ENCODE measurements around the gene KRT25. TPM values are rescaled to one million over a fixed set of nuclear protein-coding genes. Genes with fewer than 3 reads are reported as not detected.

Gene KRT25
- polyA plus RNA-seq, 1 donor from 2014 or later = 0.19 TPM

- TF ChIP-seq REST (IDR thresholded peaks at IDR 0.05; ENCODE audit: borderline replicate concordance) (no peak), RAD21 (conservative IDR thresholded peaks at IDR 0.05) (no peak)
- no peak overlapping the region for H3K27ac ChIP-seq (ENCODE audit: low read length)
- H3K36me3 ChIP-seq (ENCODE audit: insufficient read depth, low read length) = no peaks in the 10 kb centered on the region
- no peaks in the 10 kb centered on the region for H3F3A ChIP-seq (ENCODE audit: insufficient read depth, low read length, poor library complexity, severe bottlenecking)
- no peak overlapping the region for H3K4me2 ChIP-seq (ENCODE audit: low read length)
- no peak overlapping the region for H3K9ac ChIP-seq (ENCODE audit: low read length)
- H3K27me3 ChIP-seq (ENCODE audit: insufficient read depth, low read depth, low read length) = peaks cover 11% of the 10 kb centered on the region
- H3K4me3 ChIP-seq (ENCODE audit: low read length) = no peak overlapping the region
- H3K9me2 ChIP-seq (ENCODE audit: insufficient read depth, low read length) = no peaks in the 10 kb centered on the region
- H2AFZ ChIP-seq (ENCODE audit: low read depth, low read length) = no peak overlapping the region
- H4K20me1 ChIP-seq (ENCODE audit: insufficient read depth) = no peaks in the 10 kb centered on the region
- H3K9me3 ChIP-seq (ENCODE audit: low read length) = no peaks in the 10 kb centered on the region
- no peaks in the 10 kb centered on the region for H3K79me2 ChIP-seq (replicated peaks; ENCODE audit: insufficient read depth, low read length)
These were observed 46.0 kb upstream of the KRT25 start for GRCh38 chr17:40801157-40801556.

- Histone ChIP-seq H3K27me3 (ENCODE audit: insufficient read depth, low read depth, low read length) (peaks cover 11% of the 10 kb centered on the region), H3K9me3 (ENCODE audit: low read length) (no peaks in the 10 kb centered on the region), H3K79me2 (replicated peaks; ENCODE audit: insufficient read depth, low read length) (no peaks in the 10 kb centered on the region), H3F3A (ENCODE audit: insufficient read depth, low read length, poor library complexity, severe bottlenecking) (no peaks in the 10 kb centered on the region), H2AFZ (ENCODE audit: low read depth, low read length) (no peak overlapping the region), H3K36me3 (ENCODE audit: insufficient read depth, low read length) (no peaks in the 10 kb centered on the region), H3K27ac (ENCODE audit: low read length) (no peak overlapping the region), H3K9me2 (ENCODE audit: insufficient read depth, low read length) (no peaks in the 10 kb centered on the region), H3K9ac (ENCODE audit: low read length) (no peak overlapping the region), H4K20me1 (ENCODE audit: insufficient read depth) (no peaks in the 10 kb centered on the region), H3K4me2 (ENCODE audit: low read length) (no peak overlapping the region), H3K4me3 (ENCODE audit: low read length) (no peak overlapping the region)
- TF ChIP-seq REST (IDR thresholded peaks at IDR 0.05; ENCODE audit: borderline replicate concordance) (no peak), SMC3 (conservative IDR thresholded peaks at IDR 0.05; ENCODE audit: poor library complexity) (no peak), MXI1 (conservative IDR thresholded peaks at IDR 0.05; ENCODE audit: poor library complexity, severe bottlenecking) (no peak), TAF1 (IDR thresholded peaks at IDR 0.05; ENCODE audit: low read depth) (no peak), RAD21 (conservative IDR thresholded peaks at IDR 0.05) (no peak), POLR2AphosphoS5 (IDR thresholded peaks at IDR 0.05) (no peak), EZH2 (IDR thresholded peaks at IDR 0.05; ENCODE audit: borderline replicate concordance, insufficient read depth, low read length, poor library complexity, severe bottlenecking) (no peak), EP300 (conservative IDR thresholded peaks at IDR 0.05; ENCODE audit: poor library complexity, severe bottlenecking) (no peak)
- TF ChIP-seq, protein P1, sequence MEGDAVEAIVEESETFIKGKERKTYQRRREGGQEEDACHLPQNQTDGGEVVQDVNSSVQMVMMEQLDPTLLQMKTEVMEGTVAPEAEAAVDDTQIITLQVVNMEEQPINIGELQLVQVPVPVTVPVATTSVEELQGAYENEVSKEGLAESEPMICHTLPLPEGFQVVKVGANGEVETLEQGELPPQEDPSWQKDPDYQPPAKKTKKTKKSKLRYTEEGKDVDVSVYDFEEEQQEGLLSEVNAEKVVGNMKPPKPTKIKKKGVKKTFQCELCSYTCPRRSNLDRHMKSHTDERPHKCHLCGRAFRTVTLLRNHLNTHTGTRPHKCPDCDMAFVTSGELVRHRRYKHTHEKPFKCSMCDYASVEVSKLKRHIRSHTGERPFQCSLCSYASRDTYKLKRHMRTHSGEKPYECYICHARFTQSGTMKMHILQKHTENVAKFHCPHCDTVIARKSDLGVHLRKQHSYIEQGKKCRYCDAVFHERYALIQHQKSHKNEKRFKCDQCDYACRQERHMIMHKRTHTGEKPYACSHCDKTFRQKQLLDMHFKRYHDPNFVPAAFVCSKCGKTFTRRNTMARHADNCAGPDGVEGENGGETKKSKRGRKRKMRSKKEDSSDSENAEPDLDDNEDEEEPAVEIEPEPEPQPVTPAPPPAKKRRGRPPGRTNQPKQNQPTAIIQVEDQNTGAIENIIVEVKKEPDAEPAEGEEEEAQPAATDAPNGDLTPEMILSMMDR (IDR thresholded peaks at IDR 0.05; ENCODE audit: poor library complexity, severe bottlenecking) = no peak
These were observed 45.2 kb upstream of the KRT25 start for GRCh38 chr17:40800381-40800780.
